Measurements from ENCODE around the gene MAGI3.

DNA sequence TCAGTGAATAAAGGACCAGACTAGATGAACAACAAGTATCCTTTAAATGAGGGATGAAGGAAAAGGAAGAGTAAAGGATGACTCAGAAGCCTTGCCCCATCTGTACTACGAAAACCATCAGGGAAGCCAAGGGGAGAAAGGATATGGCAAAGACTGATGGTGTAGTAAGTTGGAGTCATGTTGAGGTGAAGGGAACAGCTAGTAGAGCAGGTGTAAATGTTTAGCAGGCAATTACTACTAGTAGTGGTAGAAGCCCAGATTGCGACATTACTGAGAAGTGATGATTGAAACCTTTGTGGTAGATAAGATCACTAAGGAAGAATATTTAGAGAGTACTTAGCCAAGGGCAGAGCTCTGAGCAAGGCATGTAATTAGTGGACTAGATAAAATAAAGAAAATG is 285.0 kb downstream of the MAGI3 start:
- no peak for TF ChIP-seq CTCF (conservative IDR thresholded peaks at IDR 0.05; ENCODE audit: low read length)
- TF ChIP-seq EZH2phosphoT487 (IDR thresholded peaks at IDR 0.05; ENCODE audit: borderline replicate concordance, low read depth, low read length) = no peak

Measured in OCI-LY7 (cell line).